HCT116 (cell line): ENCODE results near the gene GAD2. TPM values are rescaled to one million over a fixed set of nuclear protein-coding genes. Genes with fewer than 3 reads are reported as not detected.

ENCODE experiments used
- ATAC-seq: fragments of 200-7000 bp; cut with Tn5 transposase; 2 replicates; pipeline ENCODE4 v1.9.1; 2020; ENCODE audit warnings: mild to moderate bottlenecking, moderate library complexity
- BruUV-seq: library from RNA; stranded (reverse); fragments of 400-500 nt; replicated peaks from 2 replicates; lab custom pipeline; 2021; lab: Mats Ljungman, UMichigan
- CTCF ChIA-PET: fragments of 300-600 bp; sonication (Branson Sonifier 250); formaldehyde crosslinking; loops from one replicate; lab custom pipeline; 2021; ENCODE audit warnings: antibody characterized with exemption; lab: Charles Lee
- POLR2A ChIA-PET: fragments of 300-600, 350-600 bp; sonication (Branson Sonifier 250); formaldehyde crosslinking; loops from one replicate; lab custom pipeline; 2021; ENCODE audit warnings: antibody characterized with exemption; lab: Charles Lee
- RAD21 ChIA-PET, 2 experiments: fragments of 300-600 bp; sonication (Branson Sonifier 250); formaldehyde crosslinking; loops; one replicate each; lab custom pipeline; 2023; ENCODE audit warnings: low total read pairs in 2 of 2; ENCODE audit not compliant: uncharacterized antibody in 2 of 2, unreplicated experiment in 2 of 2, low non-redundant PET in 1 of 2; lab: Charles Lee
- DNase-seq: peaks from one replicate; pipeline ENCODE4 v3.0.0-alpha.2; 2010; ENCODE audit warnings: low read depth, low spot score
- H2AFZ ChIP-seq: fragments of 200-600 bp; shearing (Covaris generic), sonication (generic); 2 replicates; pipeline ENCODE4 v1.6.1; 2017; ENCODE audit warnings: low read depth, mixed run types, mixed read lengths, antibody characterized with exemption, low read length; ENCODE audit not compliant: poor library complexity, severe bottlenecking
- H3K27ac ChIP-seq: 2 replicates; pipeline ENCODE4 v1.5.1; 2012; ENCODE audit warnings: low read depth, low read length
- H3K27me3 ChIP-seq: fragments of 200-600 bp; sonication (generic); 2 replicates; pipeline ENCODE4 v1.6.1; 2016; ENCODE audit warnings: mixed run types, low read length, mixed read lengths; ENCODE audit not compliant: insufficient read depth
- H3K36me3 ChIP-seq, 2 experiments: fragments of 200-500 bp in 1 of 2; fragments of 200-600 bp in 1 of 2; sonication (Bioruptor generic) in 1 of 2; sonication (generic) in 1 of 2; 2 replicates each; pipeline versions ENCODE4 v1.5.1 to v1.6.1; 2014 to 2016; ENCODE audit warnings: low read length in 2 of 2, inconsistent platforms in 1 of 2, mixed read lengths in 1 of 2, mixed run types in 1 of 2; ENCODE audit not compliant: insufficient read depth in 2 of 2, control insufficient read depth in 1 of 2
- H3K4me1 ChIP-seq, 2 experiments: fragments of 200-600 bp in 1 of 2; sonication (generic) in 1 of 2; 2 replicates each; pipeline versions ENCODE4 v1.5.1 to v1.6.1; 2012 to 2017; ENCODE audit warnings: low read length in 2 of 2, inconsistent platforms in 1 of 2, mild to moderate bottlenecking in 1 of 2, mixed read lengths in 1 of 2, mixed run types in 1 of 2, moderate library complexity in 1 of 2; ENCODE audit not compliant: insufficient read depth in 2 of 2, control insufficient read depth in 1 of 2
- H3K4me2 ChIP-seq: fragments of 200-600 bp; sonication (generic); 2 replicates; pipeline ENCODE4 v1.6.1; 2017; ENCODE audit warnings: mixed run types, low read length, mixed read lengths
- H3K4me3 ChIP-seq, 2 experiments: fragments of 200-600 bp in 1 of 2; sonication (generic) in 1 of 2; replicated peaks in 1 of 2; 2 replicates each; pipeline ENCODE4 v1.5.1; 2011 to 2016; ENCODE audit warnings: low read length in 2 of 2, control low read depth in 1 of 2, low read depth in 1 of 2, mild to moderate bottlenecking in 1 of 2, mixed read lengths in 1 of 2, mixed run types in 1 of 2
- H3K79me2 ChIP-seq: fragments of 200-600 bp; sonication (generic); 2 replicates; pipeline ENCODE4 v1.6.1; 2017; ENCODE audit warnings: mild to moderate bottlenecking, mixed run types, low read length, moderate library complexity, mixed read lengths; ENCODE audit not compliant: insufficient read depth
- H3K9ac ChIP-seq: fragments of 200-600 bp; sonication (generic); 2 replicates; pipeline ENCODE4 v1.6.1; 2016; ENCODE audit warnings: low read length, mixed read lengths
- H3K9me2 ChIP-seq: fragments of 200-600 bp; sonication (generic), shearing (Covaris generic); 2 replicates; pipeline ENCODE4 v1.6.1; 2017; ENCODE audit warnings: mixed run types, mild to moderate bottlenecking, moderate library complexity; ENCODE audit not compliant: insufficient read depth
- H3K9me3 ChIP-seq, 2 experiments: fragments of 200-500 bp in 1 of 2; fragments of 200-600 bp in 1 of 2; sonication (Bioruptor generic) in 1 of 2; sonication (generic) in 1 of 2; 2 replicates each; pipeline ENCODE4 v1.6.1; 2014 to 2017; ENCODE audit warnings: low read length in 2 of 2, mixed read lengths in 2 of 2, inconsistent platforms in 1 of 2, low read depth in 1 of 2, mild to moderate bottlenecking in 1 of 2, mixed run types in 1 of 2, moderate library complexity in 1 of 2; ENCODE audit not compliant: control insufficient read depth in 1 of 2, insufficient read depth in 1 of 2
- H4K20me1 ChIP-seq: fragments of 200-600 bp; sonication (generic), shearing (Covaris generic); 2 replicates; pipeline ENCODE4 v1.6.1; 2017; ENCODE audit warnings: mixed run types, mild to moderate bottlenecking, moderate library complexity; ENCODE audit not compliant: insufficient read depth
- ELF1 ChIP-seq: IDR thresholded peaks from 2 replicates; pipeline ENCODE4 v1.6.1; 2012; ENCODE audit warnings: low read depth, borderline replicate concordance
- EZH2 ChIP-seq: fragments of 200-600 bp; sonication (generic); IDR thresholded peaks from 2 replicates; pipeline ENCODE4 v1.6.1; 2017; ENCODE audit warnings: antibody characterized with exemption, mixed run types
- FOSL1 ChIP-seq: IDR thresholded peaks from 2 replicates; pipeline ENCODE4 v1.6.1; 2012; ENCODE audit warnings: low read depth
- JUND ChIP-seq: IDR thresholded peaks from 2 replicates; pipeline ENCODE4 v1.6.1; 2012
- POLR2AphosphoS5 ChIP-seq: IDR thresholded peaks from 2 replicates; pipeline ENCODE4 v1.6.1; 2011; ENCODE audit warnings: mild to moderate bottlenecking, low read depth, low read length, moderate library complexity
- SIN3A ChIP-seq: IDR thresholded peaks from 2 replicates; pipeline ENCODE4 v1.6.1; 2012; ENCODE audit warnings: low read depth
- SP1 ChIP-seq: IDR thresholded peaks from 2 replicates; pipeline ENCODE4 v1.6.1; 2012; ENCODE audit warnings: low read depth
- TCF7L2 ChIP-seq: IDR thresholded peaks from 2 replicates; pipeline ENCODE4 v1.7.0; 2011; ENCODE audit warnings: borderline replicate concordance, inconsistent platforms; ENCODE audit not compliant: insufficient read depth, insufficient read length; ENCODE audit errors: extremely low read depth
- YY1 ChIP-seq: IDR thresholded peaks from 2 replicates; pipeline ENCODE4 v1.6.1; 2011; ENCODE audit warnings: low read length, low read depth, moderate library complexity, mild to moderate bottlenecking; ENCODE audit not compliant: insufficient replicate concordance; ENCODE audit errors: extremely low read depth
- ZFX ChIP-seq: fragments of 450-650 bp; IDR thresholded peaks from 2 replicates; pipeline ENCODE4 v1.6.1; 2017
- ZNF274 ChIP-seq: fragments of 200-500 bp; sonication (Bioruptor generic); IDR thresholded peaks from 2 replicates; pipeline ENCODE4 v1.6.1; 2014; ENCODE audit warnings: mild to moderate bottlenecking, low read depth, low read length, inconsistent platforms
- intact Hi-C: fragments of 100-400 bp; cut with micrococcal nuclease; formaldehyde crosslinking; loops from 2 replicates; pipeline ENCODE4 v1.10.0; 2022
- total RNA-seq: library from RNA; stranded (reverse); gene quantifications from one replicate; pipeline ENCODE4 v1.2.1, GENCODE V29; 2021; ENCODE audit not compliant: unreplicated experiment
- TF ChIP-seq, protein P1 (sequence below): IDR thresholded peaks from 2 replicates; pipeline ENCODE4 v1.6.1; 2012
- TF ChIP-seq, protein P2 (sequence below): IDR thresholded peaks from 2 replicates; pipeline ENCODE4 v1.6.1; 2012; ENCODE audit warnings: low read depth
- TF ChIP-seq, protein P3 (sequence below): IDR thresholded peaks from 2 replicates; pipeline ENCODE4 v1.6.1; 2011; ENCODE audit warnings: mild to moderate bottlenecking, low read length, moderate library complexity; ENCODE audit not compliant: insufficient replicate concordance; ENCODE audit errors: extremely low read depth
- TF ChIP-seq, protein P4 (sequence below): IDR thresholded peaks from 2 replicates; pipeline ENCODE4 v1.6.1; 2012

Gene GAD2
- total RNA-seq, 1 experiment from 2014 or later: not detected

DNA sequence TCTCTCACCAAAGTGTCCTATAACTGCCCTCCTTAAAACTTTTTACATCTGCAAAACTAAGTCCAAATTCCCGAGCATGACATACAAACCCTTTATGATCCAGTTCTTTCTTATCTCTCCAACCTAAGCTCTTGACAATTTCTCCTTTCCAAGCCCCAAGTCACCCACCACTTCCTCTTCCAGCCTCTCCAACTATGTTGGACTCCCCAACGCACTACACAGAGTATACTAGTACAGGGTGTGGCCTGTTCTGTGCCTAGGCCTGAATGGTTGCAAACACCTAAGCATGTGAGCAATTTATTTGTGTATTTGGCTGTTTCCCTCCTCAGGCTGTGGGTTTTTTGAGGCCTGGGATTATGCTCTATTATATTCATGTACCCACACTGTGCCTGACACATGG lies 120.4 kb downstream of the GAD2 start:
- POLR2A ChIA-PET: no interaction called here
- no peaks in the 10 kb centered on the region for H3K36me3 ChIP-seq
- no peak overlapping the region for H3K9ac ChIP-seq
- H3K9me2 ChIP-seq: no peaks in the 10 kb centered on the region
- H2AFZ ChIP-seq: no peak overlapping the region
- no TSS peak for BruUV-seq
- CTCF ChIA-PET: interaction anchor here (1.0 kb wide), 1 partner anchor 545 kb away, joined by 3 read pairs; no protein-coding TSS in a partner anchor
- no peaks in the 10 kb centered on the region for H4K20me1 ChIP-seq
- no peaks in the 10 kb centered on the region for H3K79me2 ChIP-seq
- H3K4me1 ChIP-seq: peaks cover 0 to 7% of the 10 kb centered on the region in 2 experiments; a peak in 1 of 4 replicates
- TF ChIP-seq, protein P1, sequence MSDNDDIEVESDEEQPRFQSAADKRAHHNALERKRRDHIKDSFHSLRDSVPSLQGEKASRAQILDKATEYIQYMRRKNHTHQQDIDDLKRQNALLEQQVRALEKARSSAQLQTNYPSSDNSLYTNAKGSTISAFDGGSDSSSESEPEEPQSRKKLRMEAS: no peak
- TF ChIP-seq SIN3A: no peak
- no peak for TF ChIP-seq FOSL1
- TF ChIP-seq JUND: no peak
- TF ChIP-seq, all 23 proteins: peak for 0
- RAD21 ChIA-PET: no interaction called here
- DNase-seq (no peak), ATAC-seq (no peak)
- H3K27me3 ChIP-seq: no peaks in the 10 kb centered on the region; the same call in 1 of the 2 replicates
- no peak overlapping the region for H3K27ac ChIP-seq
- H3K4me2 ChIP-seq: no peak overlapping the region
- no peaks in the 10 kb centered on the region for H3K9me3 ChIP-seq
- intact Hi-C loops: loop anchor here (10.0 kb wide), 1 partner anchor 1028 kb away; no protein-coding TSS in a partner anchor
- H3K4me3 ChIP-seq: no peak overlapping the region

DNA sequence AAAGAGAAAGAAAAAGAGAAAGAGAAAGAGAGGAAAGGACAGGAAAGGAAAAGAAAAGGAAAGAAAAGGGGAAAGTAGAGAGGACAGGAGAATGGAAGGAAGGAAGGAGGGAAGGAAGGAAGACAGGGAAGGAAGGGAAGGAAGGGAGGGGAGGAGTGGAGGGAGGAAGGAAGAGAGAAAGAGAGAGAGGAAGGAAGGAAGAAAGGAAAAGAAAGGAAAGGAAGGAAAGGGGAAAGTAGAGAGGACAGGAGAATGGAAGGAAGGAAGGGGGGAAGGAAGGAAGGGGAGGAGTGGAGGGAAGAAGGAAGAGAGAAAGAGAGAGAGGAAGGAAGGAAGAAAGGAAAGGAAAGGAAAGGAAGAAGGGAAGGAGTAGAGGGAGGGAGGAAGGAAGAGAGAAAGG lies 125.1 kb downstream of the GAD2 start:
- no peak overlapping the region for H3K4me3 ChIP-seq
- ChIA-PET RAD21 (no interaction called here), POLR2A (no interaction called here), CTCF (no interaction called here)
- intact Hi-C loops: no loop called here
- H3K79me2 ChIP-seq: no peaks in the 10 kb centered on the region
- H3K4me2 ChIP-seq: no peak overlapping the region
- no TSS peak for BruUV-seq
- H3K9me2 ChIP-seq: no peaks in the 10 kb centered on the region
- peaks cover 10% of the 10 kb centered on the region for H3K27me3 ChIP-seq
- H3K36me3 ChIP-seq: no peaks in the 10 kb centered on the region
- no peak for DNase-seq
- no peaks in the 10 kb centered on the region for H3K9me3 ChIP-seq
- H2AFZ ChIP-seq: no peak overlapping the region
- H3K9ac ChIP-seq: no peak overlapping the region
- H3K4me1 ChIP-seq: no peaks in the 10 kb centered on the region
- ATAC-seq: no peak
- no peak overlapping the region for H3K27ac ChIP-seq
- no peaks in the 10 kb centered on the region for H4K20me1 ChIP-seq
- TF ChIP-seq SP1: no peak
- no peak for TF ChIP-seq ZNF274
- TF ChIP-seq, protein P2, sequence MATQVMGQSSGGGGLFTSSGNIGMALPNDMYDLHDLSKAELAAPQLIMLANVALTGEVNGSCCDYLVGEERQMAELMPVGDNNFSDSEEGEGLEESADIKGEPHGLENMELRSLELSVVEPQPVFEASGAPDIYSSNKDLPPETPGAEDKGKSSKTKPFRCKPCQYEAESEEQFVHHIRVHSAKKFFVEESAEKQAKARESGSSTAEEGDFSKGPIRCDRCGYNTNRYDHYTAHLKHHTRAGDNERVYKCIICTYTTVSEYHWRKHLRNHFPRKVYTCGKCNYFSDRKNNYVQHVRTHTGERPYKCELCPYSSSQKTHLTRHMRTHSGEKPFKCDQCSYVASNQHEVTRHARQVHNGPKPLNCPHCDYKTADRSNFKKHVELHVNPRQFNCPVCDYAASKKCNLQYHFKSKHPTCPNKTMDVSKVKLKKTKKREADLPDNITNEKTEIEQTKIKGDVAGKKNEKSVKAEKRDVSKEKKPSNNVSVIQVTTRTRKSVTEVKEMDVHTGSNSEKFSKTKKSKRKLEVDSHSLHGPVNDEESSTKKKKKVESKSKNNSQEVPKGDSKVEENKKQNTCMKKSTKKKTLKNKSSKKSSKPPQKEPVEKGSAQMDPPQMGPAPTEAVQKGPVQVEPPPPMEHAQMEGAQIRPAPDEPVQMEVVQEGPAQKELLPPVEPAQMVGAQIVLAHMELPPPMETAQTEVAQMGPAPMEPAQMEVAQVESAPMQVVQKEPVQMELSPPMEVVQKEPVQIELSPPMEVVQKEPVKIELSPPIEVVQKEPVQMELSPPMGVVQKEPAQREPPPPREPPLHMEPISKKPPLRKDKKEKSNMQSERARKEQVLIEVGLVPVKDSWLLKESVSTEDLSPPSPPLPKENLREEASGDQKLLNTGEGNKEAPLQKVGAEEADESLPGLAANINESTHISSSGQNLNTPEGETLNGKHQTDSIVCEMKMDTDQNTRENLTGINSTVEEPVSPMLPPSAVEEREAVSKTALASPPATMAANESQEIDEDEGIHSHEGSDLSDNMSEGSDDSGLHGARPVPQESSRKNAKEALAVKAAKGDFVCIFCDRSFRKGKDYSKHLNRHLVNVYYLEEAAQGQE: no peak
- no peak for TF ChIP-seq YY1
- TF ChIP-seq TCF7L2: no peak
- no peak for TF ChIP-seq POLR2AphosphoS5
- no peak for TF ChIP-seq EZH2
- TF ChIP-seq, protein P3, sequence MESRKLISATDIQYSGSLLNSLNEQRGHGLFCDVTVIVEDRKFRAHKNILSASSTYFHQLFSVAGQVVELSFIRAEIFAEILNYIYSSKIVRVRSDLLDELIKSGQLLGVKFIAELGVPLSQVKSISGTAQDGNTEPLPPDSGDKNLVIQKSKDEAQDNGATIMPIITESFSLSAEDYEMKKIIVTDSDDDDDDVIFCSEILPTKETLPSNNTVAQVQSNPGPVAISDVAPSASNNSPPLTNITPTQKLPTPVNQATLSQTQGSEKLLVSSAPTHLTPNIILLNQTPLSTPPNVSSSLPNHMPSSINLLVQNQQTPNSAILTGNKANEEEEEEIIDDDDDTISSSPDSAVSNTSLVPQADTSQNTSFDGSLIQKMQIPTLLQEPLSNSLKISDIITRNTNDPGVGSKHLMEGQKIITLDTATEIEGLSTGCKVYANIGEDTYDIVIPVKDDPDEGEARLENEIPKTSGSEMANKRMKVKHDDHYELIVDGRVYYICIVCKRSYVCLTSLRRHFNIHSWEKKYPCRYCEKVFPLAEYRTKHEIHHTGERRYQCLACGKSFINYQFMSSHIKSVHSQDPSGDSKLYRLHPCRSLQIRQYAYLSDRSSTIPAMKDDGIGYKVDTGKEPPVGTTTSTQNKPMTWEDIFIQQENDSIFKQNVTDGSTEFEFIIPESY: no peak
- no peak for TF ChIP-seq FOSL1
- TF ChIP-seq, protein P1: no peak
- no peak for TF ChIP-seq ELF1
- TF ChIP-seq, protein P4, sequence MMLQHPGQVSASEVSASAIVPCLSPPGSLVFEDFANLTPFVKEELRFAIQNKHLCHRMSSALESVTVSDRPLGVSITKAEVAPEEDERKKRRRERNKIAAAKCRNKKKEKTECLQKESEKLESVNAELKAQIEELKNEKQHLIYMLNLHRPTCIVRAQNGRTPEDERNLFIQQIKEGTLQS: no peak
- TF ChIP-seq ZFX: no peak
